Measurements from ENCODE around the gene FAM124A.

Gene FAM124A, protein sequence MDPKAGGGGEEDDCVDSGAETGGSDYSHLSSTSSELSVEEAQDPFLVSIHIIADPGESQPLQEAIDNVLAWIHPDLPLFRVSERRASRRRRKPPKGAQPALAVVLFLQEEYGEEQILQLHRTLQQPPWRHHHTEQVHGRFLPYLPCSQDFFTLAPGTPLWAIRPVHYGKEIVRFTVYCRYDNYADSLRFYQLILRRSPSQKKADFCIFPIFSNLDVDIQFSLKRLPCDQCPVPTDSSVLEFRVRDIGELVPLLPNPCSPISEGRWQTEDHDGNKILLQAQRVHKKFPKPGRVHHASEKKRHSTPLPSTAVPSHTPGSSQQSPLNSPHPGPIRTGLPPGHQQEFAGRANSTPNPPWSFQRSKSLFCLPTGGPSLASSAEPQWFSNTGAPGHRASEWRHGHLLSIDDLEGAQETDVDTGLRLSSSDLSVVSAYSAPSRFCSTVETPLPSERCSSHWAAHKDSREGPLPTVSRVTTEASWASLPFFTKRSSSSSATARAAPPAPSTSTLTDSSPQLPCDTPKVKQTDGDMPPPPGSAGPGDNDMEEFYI

GRCh38 chr13:51222037-51222685 is at the start of gene FAM124A:
Gene FAM124A (plus strand): TSS chr13:51222398. CDS start chr13:51222502, 104 bp downstream.
- peak; percentile 59 for DNase-seq (ENCODE audit: low spot score)

GRCh38 chr13:51175021-51175420 is 47.2 kb upstream of the FAM124A start:
- DNase-seq (ENCODE audit: low spot score) = no peak

DNA sequence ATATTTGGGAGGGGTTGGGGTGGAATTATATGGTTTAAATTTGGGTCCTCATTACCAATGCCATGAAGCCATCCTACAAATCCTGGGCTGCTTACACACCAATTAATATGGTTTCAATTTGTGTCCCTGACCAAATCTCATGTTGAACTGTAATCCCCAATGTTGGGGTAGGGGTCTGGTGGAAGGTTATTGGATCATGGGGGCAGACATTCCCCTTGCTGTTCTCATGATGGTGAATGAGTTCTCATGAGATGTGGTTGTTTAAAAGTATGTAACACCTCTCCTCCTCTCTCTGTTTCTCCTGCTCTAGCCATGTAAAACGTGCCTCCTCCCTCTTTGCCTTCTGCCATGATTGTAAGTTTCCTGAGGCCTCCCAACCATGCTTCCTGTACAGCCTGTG is 46.6 kb upstream of the FAM124A start:
- no peak for DNase-seq (ENCODE audit: low spot score)

DNA sequence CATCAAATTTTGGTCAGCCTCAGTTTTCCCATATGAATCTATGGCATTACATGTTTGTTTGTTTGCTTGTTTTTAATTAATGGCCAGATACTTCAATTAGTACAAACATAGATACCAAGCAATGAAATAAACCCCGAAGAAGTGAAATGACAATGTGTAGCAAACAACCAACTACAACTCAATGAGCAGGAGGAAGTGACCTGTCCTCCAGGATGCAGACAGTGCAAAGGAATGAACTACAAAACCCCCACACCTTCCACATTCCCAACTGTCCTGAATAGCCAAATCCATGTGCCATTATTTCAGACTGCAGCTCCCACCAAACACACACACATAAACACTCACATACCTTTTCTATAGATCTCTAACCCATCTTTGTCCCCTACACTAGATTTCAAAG is 45.0 kb upstream of the FAM124A start:
- DNase-seq (ENCODE audit: low spot score) = no peak

DNA sequence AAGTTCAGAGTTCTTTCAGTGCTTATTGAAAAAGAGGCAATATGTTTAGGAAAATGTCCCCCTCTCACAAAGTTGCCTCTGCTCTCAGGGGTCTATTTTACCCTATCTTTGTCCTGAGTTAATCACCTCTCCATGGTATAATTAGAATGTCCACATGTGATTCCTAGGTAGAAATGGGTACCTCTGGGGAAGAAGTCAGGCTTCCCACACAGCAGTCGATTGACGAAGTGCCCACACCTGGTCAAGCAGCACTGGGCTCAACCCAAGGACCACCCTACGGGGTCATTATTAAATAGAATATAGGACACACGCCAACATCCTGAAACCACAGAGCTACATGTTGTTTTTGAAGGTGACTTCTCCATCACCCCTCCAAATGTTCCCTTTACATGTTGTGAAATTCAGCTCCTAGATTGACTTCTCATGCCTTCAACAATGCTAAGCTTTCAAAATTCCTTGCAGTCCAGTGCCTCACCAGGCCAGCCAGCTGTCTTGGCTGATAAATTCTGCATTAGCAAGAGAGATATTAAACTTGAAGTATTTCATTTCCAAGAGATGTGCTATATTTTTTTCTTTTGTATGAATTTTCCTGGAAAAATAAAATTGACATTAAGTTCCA is 43.6 kb upstream of the FAM124A start:
- no peak for DNase-seq (ENCODE audit: low spot score)

GRCh38 chr13:51179432-51179971 is 42.7 kb upstream of the FAM124A start:
- DNase-seq (ENCODE audit: low spot score) = no peak

- DNase-seq (ENCODE audit: low spot score) = no peak
Measured at GRCh38 chr13:51180853-51181511, 41.2 kb upstream of the FAM124A start.

DNA sequence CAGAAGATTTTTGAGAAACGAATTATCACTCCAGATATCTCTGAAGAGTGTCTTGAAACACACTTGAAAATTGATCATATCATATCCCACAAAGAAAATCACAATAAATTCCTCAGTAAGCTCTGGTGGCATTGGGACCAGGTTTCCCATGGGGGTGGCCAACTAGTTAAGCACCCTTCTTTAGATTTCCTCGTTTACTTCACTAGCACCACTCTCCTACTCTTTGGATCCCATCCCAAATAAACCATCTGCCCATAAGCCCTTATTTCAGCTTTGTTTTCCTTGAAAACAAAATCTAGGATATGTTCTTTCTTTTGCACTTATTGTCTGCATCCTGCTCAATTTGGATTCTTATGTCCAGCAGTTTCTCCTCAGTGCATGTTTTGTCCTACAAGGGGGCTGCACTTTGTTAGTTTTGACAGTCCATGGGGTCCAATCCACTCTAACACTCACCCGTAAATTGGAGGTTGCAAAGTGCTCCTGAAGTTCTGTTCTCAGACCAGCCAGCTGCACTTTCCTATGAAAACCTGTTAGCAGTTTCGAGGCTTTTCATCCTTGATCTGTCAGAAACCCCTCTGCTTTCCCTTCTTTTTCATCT is 40.3 kb upstream of the FAM124A start:
- no peak for DNase-seq (ENCODE audit: low spot score)

DNA sequence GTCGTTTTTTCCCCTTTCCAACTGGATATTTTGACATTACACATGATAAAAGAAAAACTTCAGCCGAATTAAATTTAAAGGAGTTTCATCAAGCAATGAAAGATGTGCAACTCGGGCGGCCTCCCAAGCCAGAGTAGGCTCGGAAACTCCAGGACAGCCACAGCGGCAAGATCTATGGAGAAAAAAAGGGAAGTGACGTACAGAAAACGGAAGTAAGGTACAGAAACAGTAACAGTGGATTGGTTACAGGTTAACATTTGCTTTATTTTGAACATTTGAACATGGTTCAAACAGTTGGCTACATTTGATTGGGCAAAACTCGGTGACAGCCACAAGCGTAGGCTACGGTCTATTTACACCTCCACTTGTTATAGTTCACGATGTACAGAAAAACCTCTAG is 30.5 kb upstream of the FAM124A start:
- DNase-seq (ENCODE audit: low spot score) = no peak

- DNase-seq (ENCODE audit: low spot score) = peak; percentile 18
Measured at GRCh38 chr13:51192348-51192747, 29.9 kb upstream of the FAM124A start.

DNA sequence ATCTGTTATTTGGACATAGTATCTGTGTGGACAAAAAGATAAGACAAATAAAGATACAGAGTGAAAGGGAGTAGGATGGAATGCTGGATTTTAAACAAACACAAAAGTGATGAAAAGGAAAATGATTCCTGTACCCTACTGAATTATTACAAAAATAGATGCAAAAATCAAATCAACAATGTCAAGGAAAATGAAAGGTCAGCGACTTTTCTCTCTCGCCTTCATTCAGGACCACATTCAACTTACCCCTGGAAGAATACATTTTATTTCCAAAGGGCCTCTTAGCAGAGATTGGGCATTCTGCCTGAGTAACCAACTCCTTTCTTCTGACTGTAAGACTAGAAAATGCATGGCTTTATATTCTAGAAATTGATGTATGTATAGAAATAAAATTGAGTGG is 28.8 kb upstream of the FAM124A start:
- DNase-seq (ENCODE audit: low spot score) = no peak

GRCh38 chr13:51194942-51195341 is 27.3 kb upstream of the FAM124A start:
- no peak for DNase-seq (ENCODE audit: low spot score)

GRCh38 chr13:51201886-51202285 is 20.3 kb upstream of the FAM124A start:
- no peak for DNase-seq (ENCODE audit: low spot score)

- no peak for DNase-seq (ENCODE audit: low spot score)
Measured at GRCh38 chr13:51202477-51203046, 19.6 kb upstream of the FAM124A start.

GRCh38 chr13:51206584-51206983 is 15.6 kb upstream of the FAM124A start:
- DNase-seq (ENCODE audit: low spot score) = no peak

DNA sequence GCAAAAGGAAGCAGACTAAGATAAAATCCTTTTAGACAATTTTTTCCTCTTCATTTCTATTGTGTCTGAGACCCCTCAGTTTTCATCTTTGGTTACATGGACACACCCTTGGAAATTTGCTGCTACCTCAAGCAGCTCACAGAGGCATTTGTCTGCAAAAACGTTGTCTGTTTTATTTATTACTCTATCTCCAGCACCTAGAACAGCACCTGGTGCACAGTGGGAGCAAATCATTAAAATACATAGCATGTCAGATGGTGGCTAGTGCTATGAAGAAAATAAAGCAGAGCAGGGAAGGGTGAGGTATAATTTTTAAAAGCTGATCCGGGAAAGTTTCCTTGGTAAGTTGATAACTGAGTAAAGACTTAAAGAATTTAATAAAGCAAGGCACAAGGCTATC is 14.3 kb upstream of the FAM124A start:
- DNase-seq (ENCODE audit: low spot score) = no peak

GRCh38 chr13:51208716-51209115 is 13.5 kb upstream of the FAM124A start:
- DNase-seq (ENCODE audit: low spot score) = no peak

DNA sequence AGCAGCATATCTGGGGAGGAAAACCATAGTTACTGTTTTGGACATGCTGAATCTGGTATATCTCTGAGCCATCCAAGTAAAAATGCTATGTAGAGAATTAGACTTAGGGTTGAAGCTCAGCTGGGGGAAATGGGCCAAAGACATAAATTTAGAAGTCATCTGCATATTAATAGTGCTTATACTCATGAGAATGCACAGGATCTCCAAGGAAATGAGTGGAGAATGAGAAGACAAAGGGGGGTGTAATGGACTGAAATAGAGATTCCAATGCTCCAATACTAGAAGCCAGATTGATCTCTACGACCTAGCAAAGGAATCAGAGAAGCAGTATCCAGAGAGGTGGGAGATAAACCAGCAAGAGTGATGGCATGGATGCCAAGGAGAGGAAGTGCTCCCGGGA is 10.3 kb upstream of the FAM124A start:
- DNase-seq (ENCODE audit: low spot score) = no peak

DNA sequence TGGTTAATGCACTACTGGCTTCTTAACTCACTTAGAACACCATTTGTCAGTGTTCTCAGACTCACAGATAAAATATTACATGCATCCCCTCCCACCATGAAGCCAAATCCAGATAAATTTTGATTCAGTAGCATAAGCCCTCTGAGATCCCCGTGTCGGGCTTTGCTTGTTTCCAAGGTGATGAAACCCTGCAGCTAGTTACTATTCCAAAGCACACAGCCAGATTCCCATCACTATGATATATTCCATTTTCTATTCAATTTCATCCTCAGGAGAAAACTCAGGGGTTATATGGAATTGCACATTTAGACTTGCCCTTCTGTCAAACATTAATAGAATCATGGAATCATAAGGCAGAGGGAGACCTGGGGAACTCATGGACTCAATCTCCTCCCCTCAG is 9.4 kb upstream of the FAM124A start:
- no peak for DNase-seq (ENCODE audit: low spot score)

DNA sequence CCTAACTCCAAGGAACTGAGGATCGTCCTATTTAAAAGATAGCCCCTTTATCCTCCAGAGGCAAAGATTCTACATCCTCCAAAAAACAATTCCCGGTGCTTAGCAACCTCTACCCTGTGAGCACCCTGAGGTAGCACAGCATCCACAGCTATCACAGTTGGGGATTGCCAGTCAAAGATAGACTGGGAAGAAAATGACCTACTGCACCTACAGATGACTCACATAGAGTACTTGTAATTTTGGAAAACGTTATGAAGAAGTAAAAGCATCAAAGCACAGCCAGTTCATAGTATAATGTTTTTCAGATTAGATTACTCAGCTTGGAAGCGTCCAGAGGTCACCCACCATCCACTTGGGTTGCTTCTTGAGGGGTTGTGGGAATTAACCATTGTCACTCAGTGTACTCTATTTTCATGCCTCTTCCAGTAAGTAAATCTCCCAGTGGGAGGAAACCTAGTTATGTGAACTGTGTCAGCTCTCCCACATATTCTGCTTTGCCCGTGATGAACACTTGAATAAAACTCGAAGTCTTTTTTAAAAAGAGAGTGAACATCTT is 8.9 kb upstream of the FAM124A start:
- no peak for DNase-seq (ENCODE audit: low spot score)

DNA sequence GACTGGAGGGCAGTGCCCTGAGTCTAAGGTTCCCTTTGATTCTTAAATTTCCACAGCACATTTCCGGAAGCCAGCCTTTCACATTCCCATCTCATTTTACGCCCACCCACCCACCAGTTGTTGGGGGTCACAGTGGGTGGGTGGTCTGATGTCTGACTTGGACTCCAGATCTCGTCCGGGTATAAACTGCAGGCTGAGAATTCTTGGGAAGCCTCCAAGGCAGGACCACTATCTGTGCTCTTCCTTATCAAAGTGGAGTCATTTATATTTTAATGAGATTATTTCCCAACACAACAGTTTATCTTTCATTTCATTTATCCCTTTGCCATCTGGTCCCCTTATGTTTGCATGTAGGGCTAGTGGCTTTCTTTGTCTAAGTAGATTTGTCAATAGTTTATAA is 3.6 kb upstream of the FAM124A start:
- DNase-seq (ENCODE audit: low spot score) = no peak
